HG03135 (cell line): ENCODE measurements around the gene GLE1.

ENCODE experiments used
- ATAC-seq: cut with Tn5 transposase; IDR thresholded peaks from one replicate; pipeline ENCODE4 v1.9.1; 2021; ENCODE audit warnings: mild to moderate bottlenecking, moderate library complexity; ENCODE audit not compliant: unreplicated experiment

The GLE1 gene

GRCh38 chr9:128588581-128589233 lies 84.2 kb downstream of the GLE1 start:
- ATAC-seq, result no peak
